ENCODE measurements around the gene SCARB2.

- TF ChIP-seq CTCF (conservative IDR thresholded peaks at IDR 0.05; ENCODE audit: low read depth, low read length) (no peak), SMC3 (IDR thresholded peaks at IDR 0.05; ENCODE audit: low read depth, low read length) (no peak), RFX5 (IDR thresholded peaks at IDR 0.05; ENCODE audit: low read depth, low read length) (no peak), CEBPB (IDR thresholded peaks at IDR 0.05; ENCODE audit: low read depth, low read length) (no peak), USF2 (IDR thresholded peaks at IDR 0.05; ENCODE audit: low read depth, low read length) (no peak), POLR2A (IDR thresholded peaks at IDR 0.05; ENCODE audit: low read depth, low read length) (no peak)
These were observed 6.1 kb downstream of the SCARB2 start for GRCh38 chr4:76207549-76207948.
